Brain microvascular endothelial cell (primary cell): Measurements from ENCODE around the gene ANKRD45.
"Not testable (repeated sequence)": the region's sequence is repeated elsewhere in the genome, so short reads cannot be mapped to it uniquely, and the experiment has no call there.

Experiments used
- DNase-seq: peaks from one replicate; pipeline ENCODE4 v3.0.0-alpha.2; 2020
- H3K27ac ChIP-seq: fragments of 250-450 bp; sonication (Bioruptor Pico); 2 replicates; pipeline ENCODE4 v1.5.1; 2020; ENCODE audit warnings: mild to moderate bottlenecking, moderate library complexity
- H3K27me3 ChIP-seq: fragments of 250-450 bp; sonication (Bioruptor Pico); replicated peaks from 2 replicates; pipeline ENCODE4 v1.5.1; 2020; ENCODE audit warnings: mild to moderate bottlenecking
- H3K36me3 ChIP-seq: fragments of 250-450 bp; sonication (Bioruptor Pico); replicated peaks from 2 replicates; pipeline ENCODE4 v1.5.1; 2020; ENCODE audit warnings: mild to moderate bottlenecking
- H3K4me3 ChIP-seq: 2 replicates; pipeline ENCODE4 v1.5.1; 2011; ENCODE audit warnings: low read depth, mild to moderate bottlenecking, control low read depth, low read length, moderate library complexity
- CTCF ChIP-seq: IDR thresholded peaks from 2 replicates; pipeline ENCODE4 v1.5.1; 2011; ENCODE audit warnings: low read depth, mild to moderate bottlenecking, moderate library complexity, low read length, control low read depth, inconsistent platforms; ENCODE audit errors: missing control alignments
- in situ Hi-C: cut with HindIII; loops from 2 replicates; pipeline ENCODE4 v1.10.0; 2017; ENCODE audit warnings: low sequenced_read_pairs, low pct_ligation_motif_present

The ANKRD45 gene

GRCh38 chr1:173568483-173568882 is 101.2 kb downstream of the ANKRD45 start:
- Histone ChIP-seq H3K27me3 (no peaks in the 10 kb centered on the region), H3K36me3 (no peaks in the 10 kb centered on the region), H3K27ac (no peak overlapping the region), H3K4me3 (no peak overlapping the region)
- no peak for DNase-seq
- no peak for TF ChIP-seq CTCF
- in situ Hi-C loops: no loop called here

- DNase-seq, H3K27ac ChIP-seq, H3K36me3 ChIP-seq, in situ Hi-C loops, H3K27me3 ChIP-seq, H3K4me3 ChIP-seq: not testable (repeated sequence)
Observed at GRCh38 chr1:173563846-173564245, 105.8 kb downstream of the ANKRD45 start.

- peak; percentile 34 for TF ChIP-seq CTCF
- in situ Hi-C loops: no loop called here
- Histone ChIP-seq H3K4me3 (no peak overlapping the region), H3K27ac (no peak overlapping the region), H3K36me3 (no peaks in the 10 kb centered on the region), H3K27me3 (no peaks in the 10 kb centered on the region)
- DNase-seq: no peak
Observed at GRCh38 chr1:173562813-173563212, 106.8 kb downstream of the ANKRD45 start.

- H3K27me3 ChIP-seq: no peaks in the 10 kb centered on the region
- H3K27ac ChIP-seq: no peak overlapping the region
- no peak overlapping the region for H3K4me3 ChIP-seq
- no peak for DNase-seq
- no peak for TF ChIP-seq CTCF
- H3K36me3 ChIP-seq: no peaks in the 10 kb centered on the region
- in situ Hi-C loops: no loop called here
Observed at GRCh38 chr1:173561263-173561662, 108.4 kb downstream of the ANKRD45 start.

GRCh38 chr1:173560285-173560880 is 109.3 kb downstream of the ANKRD45 start:
- no peak for TF ChIP-seq CTCF
- no peak for DNase-seq
- in situ Hi-C loops: no loop called here
- H3K27ac ChIP-seq: no peak overlapping the region
- no peaks in the 10 kb centered on the region for H3K36me3 ChIP-seq
- no peaks in the 10 kb centered on the region for H3K27me3 ChIP-seq
- H3K4me3 ChIP-seq: no peak overlapping the region
